ENCODE measurements around the gene ANKRD10. TPM values are rescaled to one million over a fixed set of nuclear protein-coding genes. Genes with fewer than 3 reads are reported as not detected.

The ANKRD10 gene
- total RNA-seq, 1 donor from 2014 or later = 134 TPM

DNA sequence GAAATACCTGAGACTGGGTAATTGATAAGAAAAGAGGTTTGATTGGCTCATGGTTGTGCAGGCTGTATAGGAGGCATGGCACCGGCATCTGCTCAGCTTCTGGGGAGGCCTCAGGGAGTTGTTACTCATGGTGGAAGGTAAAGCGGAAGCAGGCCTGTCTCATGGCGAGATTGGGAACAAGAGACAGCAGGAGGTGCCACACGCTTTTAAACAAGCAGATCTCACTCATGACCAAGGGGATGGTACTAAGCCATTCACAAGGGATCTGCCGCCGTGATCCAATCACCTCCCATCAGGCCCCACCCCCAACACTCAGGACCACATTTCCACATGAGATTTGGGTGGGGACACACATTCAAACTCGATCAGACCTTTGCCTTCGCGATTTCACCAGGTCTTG, 86.2 kb downstream of the ANKRD10 start:
- intact Hi-C loops (cut with DNase I) = no loop called here
- no peaks in the 10 kb centered on the region for H3K36me3 ChIP-seq
- TF ChIP-seq, protein P1, sequence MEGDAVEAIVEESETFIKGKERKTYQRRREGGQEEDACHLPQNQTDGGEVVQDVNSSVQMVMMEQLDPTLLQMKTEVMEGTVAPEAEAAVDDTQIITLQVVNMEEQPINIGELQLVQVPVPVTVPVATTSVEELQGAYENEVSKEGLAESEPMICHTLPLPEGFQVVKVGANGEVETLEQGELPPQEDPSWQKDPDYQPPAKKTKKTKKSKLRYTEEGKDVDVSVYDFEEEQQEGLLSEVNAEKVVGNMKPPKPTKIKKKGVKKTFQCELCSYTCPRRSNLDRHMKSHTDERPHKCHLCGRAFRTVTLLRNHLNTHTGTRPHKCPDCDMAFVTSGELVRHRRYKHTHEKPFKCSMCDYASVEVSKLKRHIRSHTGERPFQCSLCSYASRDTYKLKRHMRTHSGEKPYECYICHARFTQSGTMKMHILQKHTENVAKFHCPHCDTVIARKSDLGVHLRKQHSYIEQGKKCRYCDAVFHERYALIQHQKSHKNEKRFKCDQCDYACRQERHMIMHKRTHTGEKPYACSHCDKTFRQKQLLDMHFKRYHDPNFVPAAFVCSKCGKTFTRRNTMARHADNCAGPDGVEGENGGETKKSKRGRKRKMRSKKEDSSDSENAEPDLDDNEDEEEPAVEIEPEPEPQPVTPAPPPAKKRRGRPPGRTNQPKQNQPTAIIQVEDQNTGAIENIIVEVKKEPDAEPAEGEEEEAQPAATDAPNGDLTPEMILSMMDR (IDR thresholded peaks at IDR 0.05) = no peak
- no peak overlapping the region for H3K27ac ChIP-seq
- H3K4me1 ChIP-seq = no peaks in the 10 kb centered on the region
- no peak for ATAC-seq
- no peaks in the 10 kb centered on the region for H3K27me3 ChIP-seq
- H3K4me3 ChIP-seq = no peak overlapping the region
- DNase-seq = no peak
- H3K9me3 ChIP-seq = no peaks in the 10 kb centered on the region

Other genes with a start within 250 kb of the ANKRD10 start
- 69.5 TPM for gene CARS2, start 209.0 kb downstream of the ANKRD10 start, total RNA-seq
- gene ING1, start 201.4 kb downstream of the ANKRD10 start, total RNA-seq = 13.2 TPM
- 63.2 TPM for gene ARHGEF7, start 200.2 kb upstream of the ANKRD10 start, total RNA-seq

All from upper lobe of right lung (tissue), 1 donor.